HL-60/S4 treated with retinoic acid at 250 ng/mL for 4 days and 3 days (cell line): ENCODE data around the gene SIGLEC15.
"Not testable (repeated sequence)": the region's sequence is repeated elsewhere in the genome, so short reads cannot be mapped to it uniquely, and the experiment has no call there.

Experiments used
- in situ Hi-C: fragments of 300-500 bp; cut with MboI; formaldehyde crosslinking; loops from 2 replicates; pipeline ENCODE4 v1.7.0; 2022; ENCODE audit warnings: low sequenced_read_pairs

The SIGLEC15 gene

DNA sequence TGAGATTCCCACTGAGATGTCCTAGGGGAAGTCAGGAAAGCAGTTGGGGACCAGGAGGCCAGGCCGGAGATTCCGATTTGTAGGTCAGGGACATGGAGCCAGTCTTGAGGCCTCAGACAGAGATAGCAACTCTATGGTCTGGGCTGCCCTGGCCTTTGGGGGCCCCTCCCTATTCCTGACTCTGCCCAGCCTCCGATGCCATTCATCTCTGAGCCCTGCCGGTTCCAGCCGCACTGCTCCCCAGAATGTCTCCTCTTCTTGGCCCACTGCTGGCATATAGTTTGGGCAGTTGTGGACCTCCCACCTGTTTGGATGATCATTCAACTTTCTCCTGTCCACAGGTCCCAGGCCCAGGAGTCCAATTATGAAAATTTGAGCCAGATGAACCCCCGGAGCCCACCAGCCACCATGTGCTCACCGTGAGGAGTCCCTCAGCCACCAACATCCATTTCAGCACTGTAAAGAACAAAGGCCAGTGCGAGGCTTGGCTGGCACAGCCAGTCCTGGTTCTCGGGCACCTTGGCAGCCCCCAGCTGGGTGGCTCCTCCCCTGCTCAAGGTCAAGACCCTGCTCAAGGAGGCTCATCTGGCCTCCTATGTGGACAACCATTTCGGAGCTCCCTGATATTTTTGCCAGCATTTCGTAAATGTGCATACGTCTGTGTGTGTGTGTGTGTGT lies 16.4 kb downstream of the SIGLEC15 start:
- in situ Hi-C loops, result no loop called here

GRCh38 chr18:45843019-45843418 lies 17.5 kb downstream of the SIGLEC15 start:
- in situ Hi-C loops, result no loop called here

- in situ Hi-C loops, result no loop called here
These were observed 19.5 kb downstream of the SIGLEC15 start for GRCh38 chr18:45844938-45845337.

DNA sequence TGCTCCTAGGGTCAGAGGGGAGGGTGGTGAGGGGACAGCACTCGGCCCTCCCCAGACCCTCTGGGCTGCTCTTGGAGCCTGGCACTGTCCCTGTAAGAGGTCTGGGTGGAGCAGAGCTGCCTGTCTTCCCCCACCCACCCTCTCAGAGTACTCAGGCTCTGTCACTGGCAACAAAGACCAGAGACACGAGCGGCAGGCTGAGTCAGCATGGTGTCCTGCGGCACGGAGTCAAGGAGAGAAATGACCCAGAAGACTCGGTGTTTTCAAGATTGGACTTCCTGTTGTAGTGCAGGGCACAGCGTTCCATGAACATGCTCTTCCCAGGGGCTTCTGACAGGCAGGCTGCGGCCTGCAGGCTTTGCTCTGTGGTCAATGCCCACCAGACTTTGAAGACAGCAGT lies 19.9 kb downstream of the SIGLEC15 start:
- in situ Hi-C loops, result no loop called here

- in situ Hi-C loops, result no loop called here
These were observed 21.6 kb downstream of the SIGLEC15 start for GRCh38 chr18:45847119-45847518.

DNA sequence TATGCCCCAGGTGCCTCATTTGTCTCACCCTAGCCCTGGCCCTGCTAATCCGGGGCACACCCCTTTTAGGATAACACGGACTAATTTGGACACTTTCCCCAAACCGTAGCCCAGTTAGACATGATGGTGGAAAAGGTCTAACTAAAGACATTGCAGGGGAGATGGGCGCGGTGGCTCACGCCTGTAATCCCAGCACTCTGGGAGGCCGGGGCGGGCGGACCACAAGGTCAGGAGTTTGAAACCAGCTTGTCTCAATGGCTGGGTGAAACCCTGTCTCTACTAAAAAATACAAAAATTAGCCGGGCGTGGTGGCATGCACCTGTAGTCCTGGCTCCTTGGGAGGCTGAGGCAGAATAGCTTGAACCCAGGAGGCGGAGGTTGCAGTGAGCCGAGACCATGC lies 23.2 kb downstream of the SIGLEC15 start:
- in situ Hi-C loops, result not testable (repeated sequence)

DNA sequence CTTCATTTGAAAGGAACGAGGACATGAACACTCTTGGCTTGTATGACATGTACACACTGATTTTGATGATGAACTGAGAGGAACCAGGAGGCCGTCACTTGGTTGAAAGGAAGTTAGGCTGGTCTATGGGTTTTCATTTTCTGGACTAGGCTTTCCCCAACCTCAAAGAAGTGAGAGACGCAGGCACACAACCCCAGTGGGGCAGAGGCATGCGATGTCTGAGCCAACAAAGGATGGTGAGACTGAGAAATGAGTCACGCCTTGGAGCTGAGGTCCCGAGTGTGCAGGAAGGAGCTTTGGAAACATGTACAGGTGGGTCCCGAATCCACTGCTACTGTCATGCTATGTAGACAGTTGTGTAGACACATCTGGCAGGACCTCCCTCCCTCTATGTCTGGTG lies 24.1 kb downstream of the SIGLEC15 start:
- in situ Hi-C loops, result no loop called here

- in situ Hi-C loops, result no loop called here
These were observed 24.5 kb downstream of the SIGLEC15 start for GRCh38 chr18:45850021-45850420.

DNA sequence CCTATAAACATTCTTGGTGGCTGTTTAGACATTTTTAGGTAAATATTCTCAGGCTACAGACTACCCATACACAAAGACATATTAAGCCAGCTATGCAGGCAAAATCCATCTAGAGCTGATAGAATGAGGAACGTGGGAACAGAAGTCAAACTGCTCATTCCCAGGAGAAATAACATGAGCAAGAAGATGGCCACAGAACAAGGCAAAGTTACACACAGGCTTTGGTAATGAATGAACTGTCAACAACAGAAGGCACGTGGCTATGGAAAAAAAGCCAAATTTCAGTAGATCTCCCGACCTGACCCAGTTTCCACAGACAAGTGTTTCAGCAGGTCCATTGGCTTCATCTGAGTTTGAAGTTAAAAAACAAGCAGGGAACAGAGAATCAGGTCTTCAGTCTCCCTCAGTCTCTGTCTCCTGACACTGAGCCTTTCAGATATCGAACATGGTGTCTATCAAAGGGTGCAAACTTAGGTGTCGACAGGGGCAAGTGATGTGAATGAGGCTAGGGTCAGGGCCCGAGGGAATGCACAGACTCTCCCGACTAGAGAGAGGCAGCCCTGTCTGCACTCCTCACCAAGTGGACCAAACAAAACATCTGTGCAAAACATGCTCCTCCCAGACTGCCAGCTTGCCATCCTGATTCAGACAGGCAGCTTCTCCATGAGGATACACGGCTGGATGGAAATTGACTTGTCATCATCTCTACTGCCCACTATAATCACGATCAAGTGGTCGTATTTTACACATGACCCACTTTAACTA lies 25.9 kb downstream of the SIGLEC15 start:
- in situ Hi-C loops, result no loop called here

DNA sequence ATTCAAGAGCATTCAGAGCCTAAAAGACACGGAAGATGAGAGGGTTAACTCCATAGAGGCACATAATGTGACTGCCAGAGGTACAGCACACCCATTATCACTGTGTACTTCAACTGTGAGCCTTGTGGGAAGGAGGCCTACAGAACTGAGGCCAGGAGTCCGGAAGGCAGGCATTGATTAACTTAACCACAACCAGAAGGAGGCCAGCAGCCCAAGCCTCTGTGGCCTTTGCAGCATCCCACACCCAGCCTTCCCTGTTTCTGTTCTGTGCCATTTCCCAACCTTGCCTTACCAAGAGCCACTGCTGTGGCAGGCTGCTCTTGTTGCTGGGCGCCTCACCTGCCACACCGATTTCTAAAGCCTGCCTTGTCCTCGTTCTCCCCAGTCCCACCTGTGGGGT lies 27.2 kb downstream of the SIGLEC15 start:
- in situ Hi-C loops, result no loop called here

DNA sequence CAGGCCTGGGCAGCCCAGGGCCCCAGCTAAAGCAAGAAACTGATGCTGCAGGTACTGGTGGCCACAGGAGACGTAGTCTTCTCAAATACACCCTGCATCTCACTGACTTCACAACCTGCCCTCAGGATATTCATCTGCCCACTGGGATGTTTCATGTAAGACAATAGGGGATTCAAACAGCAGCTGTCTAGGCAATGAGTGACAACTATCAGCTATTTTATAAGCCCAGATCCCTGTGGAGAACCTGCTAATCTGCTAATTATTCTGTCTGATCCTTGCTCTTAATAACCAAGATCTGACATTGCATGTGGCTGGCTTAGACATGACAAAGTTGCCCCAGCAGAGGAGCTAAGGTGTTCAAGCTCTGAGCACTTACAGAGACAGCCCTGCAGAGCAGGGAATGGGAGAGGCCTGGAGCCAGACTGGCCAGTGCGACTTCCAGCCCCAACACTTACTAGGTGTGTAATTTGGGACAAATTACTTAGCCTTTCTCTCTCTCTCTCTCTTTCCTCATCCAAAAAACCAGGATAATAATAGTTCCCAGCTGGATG lies 28.6 kb downstream of the SIGLEC15 start:
- in situ Hi-C loops, result no loop called here

DNA sequence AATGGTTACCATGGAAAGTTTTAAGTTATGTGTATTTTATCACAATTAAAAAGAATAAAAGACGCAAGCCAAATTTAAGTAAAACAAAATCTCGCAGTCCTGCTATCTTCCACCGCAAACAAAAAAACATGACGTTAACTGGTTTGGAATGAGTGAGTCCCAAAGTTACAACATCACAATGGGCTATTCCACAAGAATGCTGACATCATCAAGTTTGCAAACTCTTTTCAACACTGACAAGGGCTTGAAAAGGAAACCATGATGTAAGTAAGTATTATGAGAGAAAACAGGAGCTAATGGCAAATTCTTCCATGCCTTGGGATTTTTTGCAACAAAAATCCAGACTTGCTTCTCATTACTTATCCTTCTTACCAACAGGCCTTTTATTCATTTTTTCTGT lies 31.1 kb downstream of the SIGLEC15 start:
- in situ Hi-C loops, result no loop called here

- in situ Hi-C loops, result no loop called here
These were observed 33.9 kb downstream of the SIGLEC15 start for GRCh38 chr18:45859334-45859733.

- in situ Hi-C loops, result no loop called here
These were observed 35.0 kb downstream of the SIGLEC15 start for GRCh38 chr18:45860492-45860891.

GRCh38 chr18:45860971-45861370 lies 35.5 kb downstream of the SIGLEC15 start:
- in situ Hi-C loops, result no loop called here

GRCh38 chr18:45861926-45862325 lies 36.5 kb downstream of the SIGLEC15 start:
- in situ Hi-C loops, result no loop called here

GRCh38 chr18:45863469-45863868 lies 38.0 kb downstream of the SIGLEC15 start:
- in situ Hi-C loops, result no loop called here

GRCh38 chr18:45864081-45864480 lies 38.6 kb downstream of the SIGLEC15 start:
- in situ Hi-C loops, result no loop called here

DNA sequence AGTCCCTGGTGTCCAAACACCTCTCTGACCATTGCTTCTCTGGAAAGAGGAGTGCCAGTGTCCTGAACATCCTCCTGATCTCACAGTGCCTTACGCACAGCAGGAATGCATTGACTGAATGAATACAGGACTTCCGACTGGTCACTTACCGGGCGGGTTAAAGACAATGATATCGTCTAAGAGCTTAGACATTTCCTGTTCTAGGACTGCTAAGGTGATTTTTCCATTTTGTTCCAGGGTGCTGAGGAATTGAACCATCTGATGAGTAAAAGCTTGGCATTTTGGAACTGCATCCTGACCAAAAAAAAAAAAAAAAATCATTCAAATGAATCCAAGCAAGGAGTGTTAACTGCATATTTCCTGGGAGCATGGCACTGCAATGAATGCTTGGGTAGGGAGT lies 40.0 kb downstream of the SIGLEC15 start:
- in situ Hi-C loops, result no loop called here

DNA sequence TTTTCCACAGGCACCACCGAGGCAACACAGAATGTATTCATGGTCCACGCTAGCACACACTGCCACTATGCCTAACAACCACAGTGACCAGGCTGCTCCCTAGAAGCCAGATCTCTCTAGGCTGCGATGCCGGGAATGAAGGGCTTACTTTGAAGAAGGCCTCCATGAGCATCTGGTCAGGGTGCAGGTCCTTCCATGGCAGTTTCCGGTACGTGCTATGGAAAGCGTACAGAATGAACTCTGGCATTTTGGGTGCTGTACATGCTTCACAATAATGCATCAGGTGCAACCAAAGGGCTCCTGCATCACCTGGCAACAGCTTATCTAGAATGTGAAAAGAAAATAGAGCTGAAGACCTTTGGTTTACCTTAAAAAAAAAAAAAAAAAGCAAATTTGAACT lies 44.9 kb downstream of the SIGLEC15 start:
- in situ Hi-C loops, result no loop called here

DNA sequence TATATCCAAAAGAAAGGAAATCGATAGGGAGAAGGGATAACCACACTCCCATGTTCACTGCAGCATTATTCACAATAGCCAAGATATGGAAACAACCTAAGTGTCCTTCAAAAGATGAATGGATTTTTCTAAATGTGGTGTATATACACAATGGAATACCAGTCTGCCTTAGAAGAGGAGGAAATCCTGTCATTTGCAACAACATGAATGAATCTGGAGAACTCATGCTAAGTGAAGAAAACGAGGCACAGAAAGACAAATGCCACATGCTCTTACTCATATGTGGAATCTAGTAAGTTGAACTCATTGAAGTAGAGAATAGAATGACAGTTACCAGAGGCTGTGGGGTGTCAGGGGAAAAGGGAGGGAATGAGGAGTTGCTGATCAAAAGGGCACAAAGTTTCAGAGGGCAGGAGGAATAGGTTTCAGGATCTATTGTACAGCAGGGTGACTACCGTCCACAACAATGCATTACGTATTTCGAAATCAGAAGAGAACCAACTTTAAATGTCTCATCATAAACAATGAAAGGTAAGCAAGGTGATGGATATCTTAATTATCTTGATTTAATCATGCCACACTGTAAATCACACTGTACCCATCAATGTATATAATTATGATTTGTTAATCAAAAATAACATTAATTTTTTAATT lies 46.1 kb downstream of the SIGLEC15 start:
- in situ Hi-C loops, result no loop called here
